HepG2 (cell line): ENCODE results near the gene RHBDF2. TPM values are rescaled to one million over a fixed set of nuclear protein-coding genes. Genes with fewer than 3 reads are reported as not detected.

Experiments used
- BORCS8-MEF2B ChIP-seq: sonication (generic); formaldehyde crosslinking; IDR thresholded peaks from 2 replicates; pipeline ENCODE4 v1.8.0; 2022; ENCODE audit warnings: mild to moderate bottlenecking, missing genetic modification reagents
- NONO ChIP-seq, 2 experiments: fragments of 450-650 bp in 1 of 2; sonication (generic) in 1 of 2; formaldehyde crosslinking in 1 of 2; IDR thresholded peaks in 1 of 2; conservative IDR thresholded peaks in 1 of 2; 2 replicates each; pipeline versions ENCODE4 v1.6.1 to v1.8.0; 2017 to 2022; ENCODE audit warnings: mild to moderate bottlenecking in 1 of 2, missing genetic modification reagents in 1 of 2, moderate library complexity in 1 of 2
- POLR2G ChIP-seq: fragments of 200-400 bp; formaldehyde crosslinking; IDR thresholded peaks from 2 replicates; pipeline ENCODE4 v1.6.1; 2018; ENCODE audit warnings: mild to moderate bottlenecking, low read depth, low read length, moderate library complexity
- SIN3B ChIP-seq: fragments of 150-350 bp; IDR thresholded peaks from 2 replicates; pipeline ENCODE4 v1.6.1; 2014; ENCODE audit warnings: low read length
- SP4 ChIP-seq: sonication (generic); formaldehyde crosslinking; IDR thresholded peaks from 2 replicates; pipeline ENCODE4 v1.8.1; 2023; ENCODE audit warnings: mild to moderate bottlenecking, missing genetic modification reagents
- ZBTB38 ChIP-seq: sonication (generic); formaldehyde crosslinking; IDR thresholded peaks from 2 replicates; pipeline ENCODE4 v1.5.1; 2020; ENCODE audit warnings: mild to moderate bottlenecking, missing genetic modification reagents
- ZNF138 ChIP-seq: sonication (generic); formaldehyde crosslinking; IDR thresholded peaks from 2 replicates; pipeline ENCODE4 v1.5.0; 2020; ENCODE audit warnings: mild to moderate bottlenecking, low read depth, missing genetic modification reagents
- ZNF354B ChIP-seq: sonication (generic); formaldehyde crosslinking; IDR thresholded peaks from 2 replicates; pipeline ENCODE4 v1.8.0; 2022; ENCODE audit warnings: mild to moderate bottlenecking, missing genetic modification reagents
- ZNF615 ChIP-seq: sonication (generic); formaldehyde crosslinking; IDR thresholded peaks from 2 replicates; pipeline ENCODE4 v1.5.0; 2020; ENCODE audit warnings: mild to moderate bottlenecking, missing genetic modification reagents, borderline replicate concordance
- polyA plus RNA-seq, 8 experiments: library from polyadenylated mRNA; depleted of rRNA in 3 of 8; stranded (reverse) in 7 of 8; unstranded in 1 of 8; fragments of >200 nt; fragmentation: Illumina TruSeq in 4 of 8; extraction: Trizol in 4 of 8; gene quantifications; 2 replicates each; pipeline versions ENCODE4 v1.2.1 to v1.2.3, GENCODE V29; 2011 to 2016; ENCODE audit warnings: low read depth in 4 of 8, missing spikeins in 1 of 8, mixed read lengths in 1 of 8; ENCODE audit not compliant: insufficient read depth in 1 of 8
- total RNA-seq, 5 experiments: library from RNA; depleted of rRNA; stranded (reverse); fragments of >200 nt; fragmentation: Illumina TruSeq; extraction: Trizol; gene quantifications; 2 replicates each; pipeline ENCODE4 v1.2.3, GENCODE V29; 2016; ENCODE audit warnings: low read depth in 1 of 5
- TF ChIP-seq, protein P1 (sequence below): sonication (generic); formaldehyde crosslinking; IDR thresholded peaks from 2 replicates; pipeline ENCODE4 v1.5.0; 2020; ENCODE audit warnings: mild to moderate bottlenecking, missing genetic modification reagents, borderline replicate concordance
- TF ChIP-seq, protein P2 (sequence below): sonication (generic); formaldehyde crosslinking; conservative IDR thresholded peaks from 2 replicates; pipeline ENCODE4 v1.8.0; 2022; ENCODE audit warnings: missing genetic modification reagents

The RHBDF2 gene
- total and polyA plus RNA-seq, 2 of the 13 experiments (the other 11 are each of a cell fraction or from before 2014, with no cell fraction given) = 7.8 to 24.2 TPM

DNA sequence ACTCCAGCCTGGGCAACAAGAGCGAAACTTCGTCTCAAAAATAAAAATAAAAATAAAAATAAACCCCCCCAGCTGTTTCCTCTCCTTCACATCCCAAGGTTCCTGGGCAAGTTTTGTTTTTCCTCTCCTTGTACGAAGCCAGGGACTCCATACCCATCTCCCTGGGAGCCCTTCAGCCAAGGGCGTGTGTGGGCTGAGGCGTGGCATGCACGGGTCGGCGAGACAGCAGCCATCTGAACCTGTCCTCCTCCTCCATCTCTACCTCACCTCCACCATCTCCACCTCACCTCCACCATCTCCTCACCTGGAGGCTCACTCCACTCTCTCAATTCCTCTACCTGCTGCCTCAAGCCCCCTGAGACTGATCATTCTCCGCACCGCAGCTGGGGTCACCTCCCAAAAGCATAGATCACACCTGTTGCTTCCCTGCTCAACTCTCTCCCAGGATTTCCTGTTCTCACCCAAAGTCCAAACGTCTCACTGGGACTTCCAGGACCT, 16.9 kb downstream of the RHBDF2 start (continued):
- TF ChIP-seq, protein P1, sequence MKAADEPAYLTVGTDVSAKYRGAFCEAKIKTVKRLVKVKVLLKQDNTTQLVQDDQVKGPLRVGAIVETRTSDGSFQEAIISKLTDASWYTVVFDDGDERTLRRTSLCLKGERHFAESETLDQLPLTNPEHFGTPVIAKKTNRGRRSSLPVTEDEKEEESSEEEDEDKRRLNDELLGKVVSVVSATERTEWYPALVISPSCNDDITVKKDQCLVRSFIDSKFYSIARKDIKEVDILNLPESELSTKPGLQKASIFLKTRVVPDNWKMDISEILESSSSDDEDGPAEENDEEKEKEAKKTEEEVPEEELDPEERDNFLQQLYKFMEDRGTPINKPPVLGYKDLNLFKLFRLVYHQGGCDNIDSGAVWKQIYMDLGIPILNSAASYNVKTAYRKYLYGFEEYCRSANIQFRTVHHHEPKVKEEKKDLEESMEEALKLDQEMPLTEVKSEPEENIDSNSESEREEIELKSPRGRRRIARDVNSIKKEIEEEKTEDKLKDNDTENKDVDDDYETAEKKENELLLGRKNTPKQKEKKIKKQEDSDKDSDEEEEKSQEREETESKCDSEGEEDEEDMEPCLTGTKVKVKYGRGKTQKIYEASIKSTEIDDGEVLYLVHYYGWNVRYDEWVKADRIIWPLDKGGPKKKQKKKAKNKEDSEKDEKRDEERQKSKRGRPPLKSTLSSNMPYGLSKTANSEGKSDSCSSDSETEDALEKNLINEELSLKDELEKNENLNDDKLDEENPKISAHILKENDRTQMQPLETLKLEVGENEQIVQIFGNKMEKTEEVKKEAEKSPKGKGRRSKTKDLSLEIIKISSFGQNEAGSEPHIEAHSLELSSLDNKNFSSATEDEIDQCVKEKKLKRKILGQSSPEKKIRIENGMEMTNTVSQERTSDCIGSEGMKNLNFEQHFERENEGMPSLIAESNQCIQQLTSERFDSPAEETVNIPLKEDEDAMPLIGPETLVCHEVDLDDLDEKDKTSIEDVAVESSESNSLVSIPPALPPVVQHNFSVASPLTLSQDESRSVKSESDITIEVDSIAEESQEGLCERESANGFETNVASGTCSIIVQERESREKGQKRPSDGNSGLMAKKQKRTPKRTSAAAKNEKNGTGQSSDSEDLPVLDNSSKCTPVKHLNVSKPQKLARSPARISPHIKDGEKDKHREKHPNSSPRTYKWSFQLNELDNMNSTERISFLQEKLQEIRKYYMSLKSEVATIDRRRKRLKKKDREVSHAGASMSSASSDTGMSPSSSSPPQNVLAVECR (CRISPR knock-in tag) = 0 out of 2 replicates have a peak, but pooled peaks have one; percentile 12
- TF ChIP-seq POLR2G = peak; percentile 62; the same call in 1 of the 2 replicates
- 0 out of 2 replicates have a peak, but pooled peaks have one; percentile 17 for TF ChIP-seq BORCS8-MEF2B (CRISPR knock-in tag)
- TF ChIP-seq, protein P2, sequence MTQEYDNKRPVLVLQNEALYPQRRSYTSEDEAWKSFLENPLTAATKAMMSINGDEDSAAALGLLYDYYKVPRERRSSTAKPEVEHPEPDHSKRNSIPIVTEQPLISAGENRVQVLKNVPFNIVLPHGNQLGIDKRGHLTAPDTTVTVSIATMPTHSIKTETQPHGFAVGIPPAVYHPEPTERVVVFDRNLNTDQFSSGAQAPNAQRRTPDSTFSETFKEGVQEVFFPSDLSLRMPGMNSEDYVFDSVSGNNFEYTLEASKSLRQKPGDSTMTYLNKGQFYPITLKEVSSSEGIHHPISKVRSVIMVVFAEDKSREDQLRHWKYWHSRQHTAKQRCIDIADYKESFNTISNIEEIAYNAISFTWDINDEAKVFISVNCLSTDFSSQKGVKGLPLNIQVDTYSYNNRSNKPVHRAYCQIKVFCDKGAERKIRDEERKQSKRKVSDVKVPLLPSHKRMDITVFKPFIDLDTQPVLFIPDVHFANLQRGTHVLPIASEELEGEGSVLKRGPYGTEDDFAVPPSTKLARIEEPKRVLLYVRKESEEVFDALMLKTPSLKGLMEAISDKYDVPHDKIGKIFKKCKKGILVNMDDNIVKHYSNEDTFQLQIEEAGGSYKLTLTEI = no peak
- no peak for TF ChIP-seq ZNF354B (CRISPR knock-in tag)
- TF ChIP-seq NONO (IDR thresholded peaks at IDR 0.05) = no peak
- no peak for TF ChIP-seq NONO (CRISPR knock-in tag; conservative IDR thresholded peaks at IDR 0.05)
- TF ChIP-seq ZNF615 (CRISPR knock-in tag) = 0 out of 2 replicates have a peak, but pooled peaks have one; percentile 55
- no peak for TF ChIP-seq ZNF138 (CRISPR knock-in tag)
- no peak for TF ChIP-seq SIN3B
- peak; percentile 48; the same call in 1 of the 2 replicates for TF ChIP-seq SP4 (CRISPR knock-in tag)
- TF ChIP-seq ZBTB38 (CRISPR knock-in tag) = peak; percentile 56; the same call in 1 of the 2 replicates
